HG02759 (cell line): ENCODE measurements around the gene USP5.
"Not testable (repeated sequence)": the region's sequence is repeated elsewhere in the genome, so short reads cannot be mapped to it uniquely, and the experiment has no call there.

Source experiments
- ATAC-seq: cut with Tn5 transposase; IDR thresholded peaks from one replicate; pipeline ENCODE4 v1.9.1; 2021; ENCODE audit warnings: mild to moderate bottlenecking, moderate library complexity; ENCODE audit not compliant: unreplicated experiment

USP5 gene

GRCh38 chr12:6863033-6863432, 11.1 kb downstream of the USP5 start:
- no peak for ATAC-seq

- ATAC-seq = no peak
Measured at GRCh38 chr12:6863586-6864321, 11.8 kb downstream of the USP5 start.

- ATAC-seq = not testable (repeated sequence)
Measured at GRCh38 chr12:6865307-6865706, 13.4 kb downstream of the USP5 start.

- ATAC-seq = no peak
Measured at GRCh38 chr12:6866163-6866919, 14.4 kb downstream of the USP5 start.

- ATAC-seq = peak; percentile 18
Measured at GRCh38 chr12:6866920-6867412, 15.0 kb downstream of the USP5 start.

GRCh38 chr12:6867413-6868210, 15.7 kb downstream of the USP5 start, which contains the start of gene TPI1:
TSS of gene TPI1 (plus strand) at chr12:6867531. CDS start at chr12:6867567, 36 bp downstream.
- ATAC-seq = peak; percentile 65

DNA sequence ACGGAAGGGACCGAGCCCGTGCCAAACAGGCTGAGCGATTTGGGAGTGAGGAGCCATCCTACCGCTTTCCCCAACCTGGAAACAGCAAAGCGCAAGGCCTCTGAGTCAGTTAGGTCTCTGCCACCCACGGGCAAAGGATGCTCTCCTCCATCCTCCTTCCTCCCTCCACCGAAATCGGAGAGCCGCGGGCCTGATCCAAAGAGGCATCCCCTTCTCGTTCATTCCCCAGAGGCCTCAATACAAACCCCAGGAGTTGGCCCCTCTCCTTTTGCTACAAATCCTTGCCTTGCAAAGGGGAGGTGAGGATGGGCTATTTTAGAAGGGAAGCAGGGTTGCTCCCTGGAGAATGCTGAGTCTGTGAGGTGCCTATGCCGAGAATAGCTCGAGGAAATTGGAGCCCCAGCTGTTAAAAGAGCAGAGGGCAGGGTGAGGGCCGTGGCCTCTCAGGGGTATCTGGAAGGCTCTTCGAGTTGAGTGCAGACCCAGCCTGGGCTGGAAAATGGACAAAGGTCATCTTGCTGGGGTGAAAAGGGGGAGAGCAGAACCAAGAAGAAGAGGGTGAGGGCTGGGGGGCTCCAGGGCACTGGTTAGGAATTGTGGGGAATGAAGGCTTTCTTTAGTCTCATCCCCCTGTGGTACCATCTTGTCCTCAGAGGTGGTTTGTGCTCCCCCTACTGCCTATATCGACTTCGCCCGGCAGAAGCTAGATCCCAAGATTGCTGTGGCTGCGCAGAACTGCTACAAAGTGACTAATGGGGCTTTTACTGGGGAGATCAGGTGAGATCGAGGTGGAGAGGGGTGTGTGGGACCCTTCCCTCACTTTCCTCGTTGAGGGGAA, 16.5 kb downstream of the USP5 start:
- no peak for ATAC-seq

- ATAC-seq = no peak
Measured at GRCh38 chr12:6869049-6870021, 17.4 kb downstream of the USP5 start.

GRCh38 chr12:6870304-6870703, 18.4 kb downstream of the USP5 start:
- ATAC-seq = not testable (repeated sequence)

GRCh38 chr12:6871052-6871957, 19.4 kb downstream of the USP5 start:
- ATAC-seq = no peak

DNA sequence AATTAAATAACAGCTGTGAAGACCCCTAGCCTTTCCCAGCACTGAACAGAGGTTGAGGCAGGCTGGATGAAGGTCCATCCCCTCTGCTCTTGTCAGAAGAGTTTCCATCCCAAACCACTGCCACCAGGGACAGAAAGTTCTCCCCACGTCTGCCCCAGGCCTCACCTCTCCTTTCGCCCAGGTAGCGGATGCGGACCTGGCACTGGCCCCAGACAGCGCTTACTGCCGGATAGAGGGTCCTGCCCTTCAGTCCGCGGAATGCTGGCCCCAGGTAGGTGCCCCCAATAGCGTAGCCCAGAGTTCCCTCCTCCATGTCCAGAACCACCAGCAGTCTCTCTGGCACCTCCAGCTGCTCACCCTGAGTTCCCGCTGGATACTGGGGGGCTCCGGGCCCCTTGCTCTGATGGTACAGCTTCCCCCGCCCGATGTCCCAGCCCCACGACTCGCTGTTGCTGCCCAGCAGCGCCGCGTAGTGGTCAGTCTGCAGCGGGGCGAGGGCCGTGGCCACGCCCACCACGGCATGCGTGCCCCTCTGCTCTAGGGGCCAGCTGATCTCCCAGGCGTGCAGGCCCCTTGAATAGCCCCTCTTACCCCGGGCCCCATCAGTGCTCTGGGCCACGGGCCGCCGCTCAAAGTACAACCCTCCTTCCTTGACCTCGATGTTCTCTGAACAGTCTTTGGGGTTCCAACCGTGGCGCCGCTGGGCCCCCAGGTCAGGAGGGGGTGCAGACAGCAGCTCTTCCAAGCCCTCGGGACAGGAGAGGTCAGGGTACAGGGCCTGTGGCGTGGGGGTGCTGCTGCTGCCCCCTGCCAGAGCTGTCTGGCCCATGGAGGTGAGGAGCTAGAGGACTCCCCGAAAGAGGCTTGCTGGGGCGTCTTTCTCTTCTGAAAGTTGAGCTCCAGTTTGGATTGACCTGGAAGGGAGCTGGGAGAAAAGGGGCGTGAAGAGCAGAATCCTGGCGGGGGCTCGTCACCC, 20.4 kb downstream of the USP5 start:
- ATAC-seq = no peak

DNA sequence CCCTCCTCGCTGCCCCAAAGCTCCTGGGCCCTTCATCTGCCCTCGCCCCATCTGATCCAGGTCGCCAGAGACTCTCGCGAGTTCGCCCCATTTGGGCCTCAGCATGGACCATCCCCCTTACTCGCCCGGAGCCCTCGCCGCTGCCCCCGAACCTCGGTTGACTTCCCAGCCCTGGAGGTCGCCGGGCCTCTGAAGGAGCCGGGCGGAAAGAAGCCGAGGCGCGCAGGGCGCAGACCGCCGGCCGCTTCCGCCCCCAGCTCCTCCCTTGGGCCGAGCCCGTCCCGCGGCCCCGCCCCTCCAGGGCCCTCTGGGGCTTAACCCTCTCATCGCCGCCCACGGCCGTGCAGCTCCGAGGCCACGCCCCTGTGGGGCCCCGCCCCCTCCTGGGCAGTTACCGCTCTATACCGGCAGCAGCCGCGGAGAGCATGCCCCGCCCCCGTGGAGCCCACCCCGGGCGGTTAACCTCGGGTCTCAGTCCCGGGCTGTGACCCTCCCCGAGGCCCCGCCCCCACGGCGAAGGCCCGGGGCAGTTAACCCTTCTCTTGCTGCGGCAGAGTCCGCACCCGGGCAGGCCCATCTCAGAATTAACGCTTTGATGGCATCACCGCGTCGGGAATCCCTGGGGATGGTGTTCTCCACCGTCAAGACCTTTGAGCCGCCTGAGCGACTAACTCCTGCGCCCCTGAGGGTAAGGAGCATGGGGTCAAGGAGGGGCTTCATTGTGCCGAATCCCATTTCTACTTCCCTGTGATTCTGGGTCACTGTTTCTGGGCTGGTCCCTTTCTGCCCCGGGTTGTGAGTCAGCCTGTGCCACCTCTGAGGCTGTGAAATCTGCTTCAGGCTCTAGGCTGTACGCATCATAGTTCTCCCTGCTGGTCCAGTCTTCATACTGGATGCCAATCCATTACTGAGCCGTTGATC, 21.4 kb downstream of the USP5 start, which contains the start of gene SPSB2:
Gene SPSB2 (minus strand): TSS at position 210 of the 921 bp plus-strand sequence. CDS start 402 bp downstream, outside the sequence.
- ATAC-seq = peak; percentile 86

- ATAC-seq = not testable (repeated sequence)
Measured at GRCh38 chr12:6874015-6874368, 22.0 kb downstream of the USP5 start.

- ATAC-seq = not testable (repeated sequence)
Measured at GRCh38 chr12:6879824-6880223, 27.9 kb downstream of the USP5 start.

GRCh38 chr12:6883252-6883651, 31.3 kb downstream of the USP5 start:
- no peak for ATAC-seq

GRCh38 chr12:6883683-6884082, 31.7 kb downstream of the USP5 start:
- ATAC-seq = no peak
